ENCODE measurements around the gene KCNQ4.

DNA sequence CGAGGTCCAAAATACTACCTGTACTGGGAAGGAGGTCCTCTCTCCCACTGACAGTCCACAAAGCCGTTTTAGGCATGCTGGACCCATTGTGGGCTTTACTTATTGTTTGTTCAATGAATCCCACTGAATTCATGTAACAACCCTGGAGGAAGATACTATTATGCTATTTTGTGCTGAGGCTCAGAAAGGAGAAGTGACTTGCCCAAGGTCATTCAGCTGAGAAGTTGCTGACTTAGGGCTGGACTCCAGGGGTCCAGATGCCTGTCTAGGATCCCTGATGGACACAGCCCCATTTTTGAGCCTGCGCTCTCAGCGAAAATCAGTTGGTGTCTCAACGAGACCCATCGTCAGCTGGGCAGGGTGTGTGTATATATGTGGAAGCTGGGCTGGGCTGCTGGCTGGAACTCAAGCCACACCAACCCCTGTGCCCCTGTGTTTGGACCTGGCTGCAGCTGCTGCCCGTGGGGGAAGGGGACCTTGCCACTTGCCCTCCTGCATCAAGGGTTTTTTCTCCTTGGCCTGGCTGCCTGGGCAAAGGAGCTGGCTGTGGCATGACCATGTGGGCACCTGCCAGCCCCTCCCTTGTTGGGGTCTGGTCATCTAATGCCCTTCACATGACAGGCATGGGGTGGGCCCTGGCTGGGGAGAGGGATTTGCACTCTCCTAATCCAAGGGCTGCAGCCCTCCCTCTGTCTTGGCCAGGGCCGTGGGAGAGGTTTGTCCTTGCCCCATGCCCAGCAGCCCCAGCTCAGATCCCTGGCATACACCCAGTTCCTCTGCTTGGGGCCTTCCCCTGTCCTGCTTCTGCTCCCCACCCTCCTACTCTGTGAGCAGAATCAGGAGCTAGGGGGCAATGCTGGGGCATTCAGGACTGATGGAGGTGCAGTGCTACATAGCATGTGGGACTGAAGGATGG, 15.0 kb downstream of the KCNQ4 start:
- no peak for TF ChIP-seq SP1 (IDR thresholded peaks at IDR 0.05)
- TF ChIP-seq TARDBP (IDR thresholded peaks at IDR 0.05): no peak
- TF ChIP-seq NFRKB (IDR thresholded peaks at IDR 0.05): no peak
- no peak for TF ChIP-seq FOXA1 (IDR thresholded peaks at IDR 0.05)
- no peak for TF ChIP-seq FOXM1 (IDR thresholded peaks at IDR 0.05; ENCODE audit: borderline replicate concordance)

Data from HEK293T (cell line).